HEK293 (cell line): ENCODE data around the gene VWF.

Experiments used
- CTCF ChIA-PET: fragments of 350-600 bp; formaldehyde crosslinking; extraction: SDS; loops from one replicate; lab custom pipeline; 2021; ENCODE audit warnings: antibody characterized with exemption; lab: Yijun Ruan, JAX
- POLR2A ChIA-PET: fragments of 300-600 bp; formaldehyde crosslinking; extraction: SDS; loops from one replicate; lab custom pipeline; 2020; ENCODE audit warnings: antibody characterized with exemption, inconsistent platforms; lab: Yijun Ruan, JAX
- H3K27ac ChIP-seq: fragments of 200-500 bp; sonication (Bioruptor generic); 2 replicates; pipeline ENCODE4 v1.5.1; 2014; ENCODE audit warnings: low read depth, low read length, control low read depth, inconsistent platforms; ENCODE audit errors: extremely low read depth
- H3K36me3 ChIP-seq, 2 experiments: fragments of 200-500 bp in 1 of 2; sonication (Bioruptor generic) in 1 of 2; 1 replicate in 1 of 2; 2 replicates in 1 of 2; pipeline ENCODE4 v1.5.1; 2014 to 2017; ENCODE audit warnings: inconsistent platforms in 2 of 2, low read length in 2 of 2; ENCODE audit not compliant: control insufficient read depth in 2 of 2, insufficient read depth in 1 of 2
- H3K4me1 ChIP-seq: fragments of 200-500 bp; sonication (Bioruptor generic); 2 replicates; pipeline ENCODE4 v1.5.1; 2014; ENCODE audit warnings: mild to moderate bottlenecking, low read length, inconsistent platforms; ENCODE audit not compliant: control insufficient read depth, insufficient read depth
- H3K4me3 ChIP-seq: 2 replicates; pipeline ENCODE4 v1.5.1; 2011; ENCODE audit warnings: low read depth, mild to moderate bottlenecking, control low read depth, low read length, moderate library complexity
- H3K9me3 ChIP-seq: fragments of 200-500 bp; sonication (Bioruptor generic); 2 replicates; pipeline ENCODE4 v1.5.1; 2014; ENCODE audit warnings: low read depth, low read length, inconsistent platforms; ENCODE audit not compliant: control insufficient read depth, insufficient read depth
- GFI1B ChIP-seq: fragments of 450-650 bp; formaldehyde crosslinking; IDR thresholded peaks from 2 replicates; pipeline ENCODE4 v1.5.1; 2016; ENCODE audit warnings: missing biosample characterization, missing genetic modification characterization
- TCF7L2 ChIP-seq: IDR thresholded peaks from 2 replicates; pipeline ENCODE4 v1.6.1; 2011; ENCODE audit warnings: low read depth, mild to moderate bottlenecking, inconsistent platforms, low read length, moderate library complexity, borderline replicate concordance
- ZBTB17 ChIP-seq: fragments of 450-650 bp; formaldehyde crosslinking; IDR thresholded peaks from 2 replicates; pipeline ENCODE4 v1.5.1; 2016; ENCODE audit warnings: missing biosample characterization, missing genetic modification characterization
- ZBTB20 ChIP-seq: fragments of 450-650 bp; formaldehyde crosslinking; IDR thresholded peaks from 2 replicates; pipeline ENCODE4 v1.5.1; 2016; ENCODE audit warnings: missing biosample characterization, missing genetic modification characterization
- ZBTB48 ChIP-seq: fragments of 450-650 bp; formaldehyde crosslinking; IDR thresholded peaks from 2 replicates; pipeline ENCODE4 v1.5.1; 2016; ENCODE audit warnings: missing biosample characterization, missing genetic modification characterization
- ZNF266 ChIP-seq: fragments of 450-650 bp; formaldehyde crosslinking; IDR thresholded peaks from 2 replicates; pipeline ENCODE4 v1.5.1; 2016; ENCODE audit warnings: missing biosample characterization, missing genetic modification characterization, low read depth
- ZNF600 ChIP-seq: fragments of 450-650 bp; formaldehyde crosslinking; IDR thresholded peaks from 2 replicates; pipeline ENCODE4 v1.5.1; 2016; ENCODE audit warnings: missing biosample characterization, missing genetic modification characterization
- ZNF830 ChIP-seq: fragments of 450-650 bp; IDR thresholded peaks from 2 replicates; pipeline ENCODE4 v1.5.0; 2018; ENCODE audit warnings: missing biosample characterization, missing genetic modification characterization, low read depth, mild to moderate bottlenecking, moderate library complexity
- ZSCAN30 ChIP-seq: fragments of 450-650 bp; IDR thresholded peaks from 2 replicates; pipeline ENCODE4 v1.5.1; 2018; ENCODE audit warnings: missing biosample characterization, mild to moderate bottlenecking, missing genetic modification characterization, moderate library complexity
- TF ChIP-seq, protein P1 (sequence below): fragments of 450-650 bp; formaldehyde crosslinking; IDR thresholded peaks from 2 replicates; pipeline ENCODE4 v1.5.1; 2016; ENCODE audit warnings: missing biosample characterization, missing genetic modification characterization
- TF ChIP-seq, protein P2 (sequence below): fragments of 450-650 bp; formaldehyde crosslinking; conservative IDR thresholded peaks from 2 replicates; pipeline ENCODE4 v1.5.1; 2016; ENCODE audit warnings: low read depth, missing biosample characterization, missing genetic modification characterization
- TF ChIP-seq, protein P3 (sequence below): fragments of 450-650 bp; formaldehyde crosslinking; IDR thresholded peaks from 2 replicates; pipeline ENCODE4 v1.5.1; 2016; ENCODE audit warnings: missing biosample characterization, missing genetic modification characterization
- TF ChIP-seq, protein P4 (sequence below): fragments of 450-650 bp; formaldehyde crosslinking; IDR thresholded peaks from 2 replicates; pipeline ENCODE4 v1.5.1; 2017; ENCODE audit warnings: missing biosample characterization, missing genetic modification characterization
- TF ChIP-seq, protein P5 (sequence below): fragments of 450-650 bp; formaldehyde crosslinking; IDR thresholded peaks from 2 replicates; pipeline ENCODE4 v1.5.1; 2016; ENCODE audit warnings: missing biosample characterization, missing genetic modification characterization, low read depth

The VWF gene

DNA sequence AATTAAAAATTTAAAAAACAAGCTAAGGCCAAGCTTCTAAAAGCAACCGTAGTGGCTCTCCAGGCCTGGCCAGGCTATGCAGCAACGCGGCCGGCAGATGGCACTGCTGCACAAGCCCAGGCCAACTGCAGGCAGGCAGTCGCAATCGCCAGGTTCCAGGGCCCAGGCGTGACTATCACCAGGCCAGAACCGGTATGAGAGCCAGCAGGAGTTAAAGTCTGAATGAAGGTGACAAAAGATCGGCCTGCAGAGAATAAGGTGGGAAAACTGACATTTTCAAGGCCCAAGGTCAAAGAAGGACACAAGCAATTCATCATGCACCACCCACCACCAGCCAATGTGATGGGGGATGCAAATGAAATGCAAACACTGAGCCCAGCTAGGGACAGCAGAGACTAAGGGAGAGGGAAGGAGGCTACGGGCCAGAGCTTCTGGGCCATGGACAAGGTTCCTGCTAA, 135.8 kb downstream of the VWF start (continued):
- peak; percentile 41 for TF ChIP-seq ZBTB48 (tag by site-specific recombination)
- TF ChIP-seq GFI1B (tag by site-specific recombination) = no peak
- no peak for TF ChIP-seq ZNF830
- TF ChIP-seq, protein P1, sequence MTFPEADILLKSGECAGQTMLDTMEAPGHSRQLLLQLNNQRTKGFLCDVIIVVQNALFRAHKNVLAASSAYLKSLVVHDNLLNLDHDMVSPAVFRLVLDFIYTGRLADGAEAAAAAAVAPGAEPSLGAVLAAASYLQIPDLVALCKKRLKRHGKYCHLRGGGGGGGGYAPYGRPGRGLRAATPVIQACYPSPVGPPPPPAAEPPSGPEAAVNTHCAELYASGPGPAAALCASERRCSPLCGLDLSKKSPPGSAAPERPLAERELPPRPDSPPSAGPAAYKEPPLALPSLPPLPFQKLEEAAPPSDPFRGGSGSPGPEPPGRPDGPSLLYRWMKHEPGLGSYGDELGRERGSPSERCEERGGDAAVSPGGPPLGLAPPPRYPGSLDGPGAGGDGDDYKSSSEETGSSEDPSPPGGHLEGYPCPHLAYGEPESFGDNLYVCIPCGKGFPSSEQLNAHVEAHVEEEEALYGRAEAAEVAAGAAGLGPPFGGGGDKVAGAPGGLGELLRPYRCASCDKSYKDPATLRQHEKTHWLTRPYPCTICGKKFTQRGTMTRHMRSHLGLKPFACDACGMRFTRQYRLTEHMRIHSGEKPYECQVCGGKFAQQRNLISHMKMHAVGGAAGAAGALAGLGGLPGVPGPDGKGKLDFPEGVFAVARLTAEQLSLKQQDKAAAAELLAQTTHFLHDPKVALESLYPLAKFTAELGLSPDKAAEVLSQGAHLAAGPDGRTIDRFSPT (tag by site-specific recombination) = no peak
- peak; percentile 92 for TF ChIP-seq ZBTB17 (tag by site-specific recombination)
- peak; percentile 83 for TF ChIP-seq ZNF600 (tag by site-specific recombination)
- TF ChIP-seq ZSCAN30 = peak; percentile 60; the same call in 1 of the 2 replicates
- peak; percentile 99 for TF ChIP-seq ZBTB20
- TF ChIP-seq, protein P2, sequence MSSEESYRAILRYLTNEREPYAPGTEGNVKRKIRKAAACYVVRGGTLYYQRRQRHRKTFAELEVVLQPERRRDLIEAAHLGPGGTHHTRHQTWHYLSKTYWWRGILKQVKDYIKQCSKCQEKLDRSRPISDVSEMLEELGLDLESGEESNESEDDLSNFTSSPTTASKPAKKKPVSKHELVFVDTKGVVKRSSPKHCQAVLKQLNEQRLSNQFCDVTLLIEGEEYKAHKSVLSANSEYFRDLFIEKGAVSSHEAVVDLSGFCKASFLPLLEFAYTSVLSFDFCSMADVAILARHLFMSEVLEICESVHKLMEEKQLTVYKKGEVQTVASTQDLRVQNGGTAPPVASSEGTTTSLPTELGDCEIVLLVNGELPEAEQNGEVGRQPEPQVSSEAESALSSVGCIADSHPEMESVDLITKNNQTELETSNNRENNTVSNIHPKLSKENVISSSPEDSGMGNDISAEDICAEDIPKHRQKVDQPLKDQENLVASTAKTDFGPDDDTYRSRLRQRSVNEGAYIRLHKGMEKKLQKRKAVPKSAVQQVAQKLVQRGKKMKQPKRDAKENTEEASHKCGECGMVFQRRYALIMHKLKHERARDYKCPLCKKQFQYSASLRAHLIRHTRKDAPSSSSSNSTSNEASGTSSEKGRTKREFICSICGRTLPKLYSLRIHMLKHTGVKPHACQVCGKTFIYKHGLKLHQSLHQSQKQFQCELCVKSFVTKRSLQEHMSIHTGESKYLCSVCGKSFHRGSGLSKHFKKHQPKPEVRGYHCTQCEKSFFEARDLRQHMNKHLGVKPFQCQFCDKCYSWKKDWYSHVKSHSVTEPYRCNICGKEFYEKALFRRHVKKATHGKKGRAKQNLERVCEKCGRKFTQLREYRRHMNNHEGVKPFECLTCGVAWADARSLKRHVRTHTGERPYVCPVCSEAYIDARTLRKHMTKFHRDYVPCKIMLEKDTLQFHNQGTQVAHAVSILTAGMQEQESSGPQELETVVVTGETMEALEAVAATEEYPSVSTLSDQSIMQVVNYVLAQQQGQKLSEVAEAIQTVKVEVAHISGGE (tag by site-specific recombination) = no peak

DNA sequence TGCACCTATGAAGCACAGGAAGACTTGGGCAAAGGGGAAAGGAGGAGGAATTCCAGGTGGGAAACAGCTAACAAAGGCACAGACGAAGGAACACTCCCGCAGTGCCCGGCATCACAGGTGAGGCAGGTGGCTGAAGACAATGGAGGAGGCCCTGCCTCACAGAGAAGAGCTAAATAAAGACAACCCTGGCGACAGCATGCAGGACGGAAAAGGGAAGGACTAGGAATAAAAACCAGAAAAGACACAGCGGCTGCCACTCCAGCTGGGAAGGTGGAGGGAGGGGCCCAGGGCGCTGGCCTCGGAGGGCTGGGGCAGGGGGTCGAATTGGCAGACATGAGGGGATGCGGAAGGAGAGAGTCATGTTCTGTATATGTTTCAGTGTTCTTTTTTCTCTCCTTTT, 136.4 kb downstream of the VWF start:
- Histone ChIP-seq H3K36me3 (no peaks in the 10 kb centered on the region), H3K9me3 (no peaks in the 10 kb centered on the region), H3K27ac (no peak overlapping the region), H3K4me3 (no peak overlapping the region), H3K4me1 (no peaks in the 10 kb centered on the region)
- TF ChIP-seq, protein P3, sequence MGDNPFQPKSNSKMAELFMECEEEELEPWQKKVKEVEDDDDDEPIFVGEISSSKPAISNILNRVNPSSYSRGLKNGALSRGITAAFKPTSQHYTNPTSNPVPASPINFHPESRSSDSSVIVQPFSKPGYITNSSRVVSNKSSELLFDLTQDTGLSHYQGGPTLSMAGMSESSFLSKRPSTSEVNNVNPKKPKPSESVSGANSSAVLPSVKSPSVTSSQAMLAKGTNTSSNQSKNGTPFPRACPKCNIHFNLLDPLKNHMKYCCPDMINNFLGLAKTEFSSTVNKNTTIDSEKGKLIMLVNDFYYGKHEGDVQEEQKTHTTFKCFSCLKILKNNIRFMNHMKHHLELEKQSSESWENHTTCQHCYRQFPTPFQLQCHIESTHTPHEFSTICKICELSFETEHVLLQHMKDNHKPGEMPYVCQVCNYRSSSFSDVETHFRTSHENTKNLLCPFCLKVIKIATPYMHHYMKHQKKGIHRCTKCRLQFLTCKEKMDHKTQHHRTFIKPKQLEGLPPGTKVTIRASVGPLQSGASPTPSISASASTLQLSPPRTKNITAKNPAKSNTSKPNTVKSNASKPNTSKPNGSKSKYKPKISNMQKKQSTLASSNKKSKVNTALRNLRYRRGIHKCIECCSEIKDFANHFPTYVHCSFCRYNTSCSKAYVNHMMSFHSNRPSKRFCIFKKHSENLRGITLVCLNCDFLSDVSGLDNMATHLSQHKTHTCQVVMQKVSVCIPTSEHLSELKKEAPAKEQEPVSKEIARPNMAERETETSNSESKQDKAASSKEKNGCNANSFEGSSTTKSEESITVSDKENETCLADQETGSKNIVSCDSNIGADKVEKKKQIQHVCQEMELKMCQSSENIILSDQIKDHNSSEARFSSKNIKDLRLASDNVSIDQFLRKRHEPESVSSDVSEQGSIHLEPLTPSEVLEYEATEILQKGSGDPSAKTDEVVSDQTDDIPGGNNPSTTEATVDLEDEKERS (tag by site-specific recombination) = no peak
- TF ChIP-seq, protein P4, sequence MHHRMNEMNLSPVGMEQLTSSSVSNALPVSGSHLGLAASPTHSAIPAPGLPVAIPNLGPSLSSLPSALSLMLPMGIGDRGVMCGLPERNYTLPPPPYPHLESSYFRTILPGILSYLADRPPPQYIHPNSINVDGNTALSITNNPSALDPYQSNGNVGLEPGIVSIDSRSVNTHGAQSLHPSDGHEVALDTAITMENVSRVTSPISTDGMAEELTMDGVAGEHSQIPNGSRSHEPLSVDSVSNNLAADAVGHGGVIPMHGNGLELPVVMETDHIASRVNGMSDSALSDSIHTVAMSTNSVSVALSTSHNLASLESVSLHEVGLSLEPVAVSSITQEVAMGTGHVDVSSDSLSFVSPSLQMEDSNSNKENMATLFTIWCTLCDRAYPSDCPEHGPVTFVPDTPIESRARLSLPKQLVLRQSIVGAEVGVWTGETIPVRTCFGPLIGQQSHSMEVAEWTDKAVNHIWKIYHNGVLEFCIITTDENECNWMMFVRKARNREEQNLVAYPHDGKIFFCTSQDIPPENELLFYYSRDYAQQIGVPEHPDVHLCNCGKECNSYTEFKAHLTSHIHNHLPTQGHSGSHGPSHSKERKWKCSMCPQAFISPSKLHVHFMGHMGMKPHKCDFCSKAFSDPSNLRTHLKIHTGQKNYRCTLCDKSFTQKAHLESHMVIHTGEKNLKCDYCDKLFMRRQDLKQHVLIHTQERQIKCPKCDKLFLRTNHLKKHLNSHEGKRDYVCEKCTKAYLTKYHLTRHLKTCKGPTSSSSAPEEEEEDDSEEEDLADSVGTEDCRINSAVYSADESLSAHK (tag by site-specific recombination) = no peak
- TF ChIP-seq, protein P5, sequence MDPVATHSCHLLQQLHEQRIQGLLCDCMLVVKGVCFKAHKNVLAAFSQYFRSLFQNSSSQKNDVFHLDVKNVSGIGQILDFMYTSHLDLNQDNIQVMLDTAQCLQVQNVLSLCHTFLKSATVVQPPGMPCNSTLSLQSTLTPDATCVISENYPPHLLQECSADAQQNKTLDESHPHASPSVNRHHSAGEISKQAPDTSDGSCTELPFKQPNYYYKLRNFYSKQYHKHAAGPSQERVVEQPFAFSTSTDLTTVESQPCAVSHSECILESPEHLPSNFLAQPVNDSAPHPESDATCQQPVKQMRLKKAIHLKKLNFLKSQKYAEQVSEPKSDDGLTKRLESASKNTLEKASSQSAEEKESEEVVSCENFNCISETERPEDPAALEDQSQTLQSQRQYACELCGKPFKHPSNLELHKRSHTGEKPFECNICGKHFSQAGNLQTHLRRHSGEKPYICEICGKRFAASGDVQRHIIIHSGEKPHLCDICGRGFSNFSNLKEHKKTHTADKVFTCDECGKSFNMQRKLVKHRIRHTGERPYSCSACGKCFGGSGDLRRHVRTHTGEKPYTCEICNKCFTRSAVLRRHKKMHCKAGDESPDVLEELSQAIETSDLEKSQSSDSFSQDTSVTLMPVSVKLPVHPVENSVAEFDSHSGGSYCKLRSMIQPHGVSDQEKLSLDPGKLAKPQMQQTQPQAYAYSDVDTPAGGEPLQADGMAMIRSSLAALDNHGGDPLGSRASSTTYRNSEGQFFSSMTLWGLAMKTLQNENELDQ (tag by site-specific recombination) = no peak
- TF ChIP-seq TCF7L2 (no peak), ZNF266 (tag by site-specific recombination) (no peak)
- ChIA-PET POLR2A (interaction anchor here (1.4 kb wide), 1 partner anchor 50 kb away, joined by 6 read pairs; no protein-coding TSS in a partner anchor), CTCF (interaction anchor here (0.6 to 11.5 kb wide), 53 partner anchors 8 to 957 kb away, joined by 3 to 349 read pairs (median 5); partner anchors contain the start of genes CD9 and VWF)
